DOHH2 (cell line): ENCODE results near the gene KRTAP9-1.
"Not testable (repeated sequence)": the region's sequence is repeated elsewhere in the genome, so short reads cannot be mapped to it uniquely, and the experiment has no call there.

Source experiments
- H3F3A ChIP-seq: fragments of 200-600 bp; sonication (generic), shearing (Covaris generic); 2 replicates; pipeline ENCODE4 v1.6.0; 2016; ENCODE audit warnings: antibody characterized with exemption, mild to moderate bottlenecking; ENCODE audit not compliant: control insufficient read depth, insufficient read depth
- H3K27ac ChIP-seq: fragments of 200-600 bp; sonication (generic); 2 replicates; pipeline ENCODE4 v1.5.1; 2014; ENCODE audit warnings: low read depth, mild to moderate bottlenecking, low read length, moderate library complexity
- H3K27me3 ChIP-seq: fragments of 200-600 bp; sonication (generic); 2 replicates; pipeline ENCODE4 v1.6.1; 2014; ENCODE audit warnings: mild to moderate bottlenecking, low read length, mixed read lengths; ENCODE audit not compliant: control insufficient read depth
- H3K36me3 ChIP-seq: fragments of 200-600 bp; sonication (generic); 2 replicates; pipeline ENCODE4 v1.6.1; 2014; ENCODE audit warnings: mild to moderate bottlenecking, low read length, moderate library complexity, mixed read lengths; ENCODE audit not compliant: control insufficient read depth
- H3K4me1 ChIP-seq: fragments of 200-600 bp; sonication (generic); 2 replicates; pipeline ENCODE4 v1.6.1; 2014; ENCODE audit warnings: mild to moderate bottlenecking, low read length, mixed read lengths; ENCODE audit not compliant: control insufficient read depth
- H3K4me2 ChIP-seq: fragments of 200-600 bp; sonication (generic); 2 replicates; pipeline ENCODE4 v1.6.0; 2014; ENCODE audit warnings: mild to moderate bottlenecking, low read length, moderate library complexity
- H3K4me3 ChIP-seq: fragments of 200-600 bp; sonication (generic); 2 replicates; pipeline ENCODE4 v1.5.1; 2014; ENCODE audit warnings: mild to moderate bottlenecking, low read length, mixed read lengths
- H3K79me2 ChIP-seq: fragments of 200-600 bp; sonication (generic); 2 replicates; pipeline ENCODE4 v1.6.1; 2014; ENCODE audit warnings: mild to moderate bottlenecking, low read length, mixed read lengths; ENCODE audit not compliant: control insufficient read depth
- H3K9me2 ChIP-seq: fragments of 200-600 bp; sonication (generic); replicated peaks from 2 replicates; pipeline ENCODE4 v1.6.1; 2014; ENCODE audit warnings: mild to moderate bottlenecking, low read length, mixed read lengths; ENCODE audit not compliant: control insufficient read depth
- H3K9me3 ChIP-seq: fragments of 200-600 bp; sonication (generic); 2 replicates; pipeline ENCODE4 v1.6.1; 2014; ENCODE audit warnings: antibody characterized with exemption, low read length, mixed read lengths; ENCODE audit not compliant: control insufficient read depth, insufficient read depth
- H4K20me1 ChIP-seq: fragments of 200-600 bp; sonication (generic); 2 replicates; pipeline ENCODE4 v1.6.0; 2014; ENCODE audit warnings: low read depth, mild to moderate bottlenecking, antibody characterized with exemption, low read length, moderate library complexity; ENCODE audit not compliant: control insufficient read depth, insufficient read depth
- EZH2phosphoT487 ChIP-seq: fragments of 200-600 bp; sonication (generic); IDR thresholded peaks from 2 replicates; pipeline ENCODE4 v1.6.1; 2017; ENCODE audit warnings: borderline replicate concordance, mild to moderate bottlenecking, antibody characterized with exemption, low read length, moderate library complexity, mixed read lengths
- TF ChIP-seq, protein P1 (sequence below): fragments of 200-600 bp; sonication (generic); IDR thresholded peaks from one replicate; pipeline ENCODE4 v1.5.1; 2014; ENCODE audit warnings: antibody characterized with exemption, mild to moderate bottlenecking, low read depth, low read length; ENCODE audit not compliant: poor library complexity, severe bottlenecking

The KRTAP9-1 gene

DNA sequence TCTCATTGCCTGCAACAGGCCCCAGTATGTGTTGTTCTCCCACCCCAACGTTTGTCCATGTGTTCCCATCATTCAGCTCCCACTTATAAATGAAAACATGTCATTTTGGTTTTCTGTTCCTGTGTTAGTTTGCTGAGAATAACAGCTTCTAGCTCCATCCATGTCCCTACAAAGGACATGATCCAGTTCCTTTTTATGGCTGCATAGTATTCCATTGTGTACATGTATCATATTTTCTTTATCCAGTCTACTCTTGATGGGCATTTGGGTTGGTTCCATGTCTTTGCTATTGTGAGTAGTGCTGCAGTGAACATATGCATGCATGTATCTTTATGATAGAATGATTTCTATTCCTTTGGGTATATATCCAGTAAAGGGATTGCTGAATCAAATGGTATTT lies 26.0 kb downstream of the KRTAP9-1 start:
- Histone ChIP-seq H3K36me3 (no peaks in the 10 kb centered on the region), H3K9me3 (no peaks in the 10 kb centered on the region), H3F3A (no peaks in the 10 kb centered on the region), H3K9me2 (no peaks in the 10 kb centered on the region), H3K4me2 (no peak overlapping the region), H3K79me2 (no peaks in the 10 kb centered on the region), H3K27me3 (no peaks in the 10 kb centered on the region), H4K20me1 (no peaks in the 10 kb centered on the region), H3K4me1 (peaks cover 17% of the 10 kb centered on the region), H3K27ac (no peak overlapping the region), H3K4me3 (no peak overlapping the region)
- TF ChIP-seq EZH2phosphoT487, result no peak
- TF ChIP-seq, protein P1, sequence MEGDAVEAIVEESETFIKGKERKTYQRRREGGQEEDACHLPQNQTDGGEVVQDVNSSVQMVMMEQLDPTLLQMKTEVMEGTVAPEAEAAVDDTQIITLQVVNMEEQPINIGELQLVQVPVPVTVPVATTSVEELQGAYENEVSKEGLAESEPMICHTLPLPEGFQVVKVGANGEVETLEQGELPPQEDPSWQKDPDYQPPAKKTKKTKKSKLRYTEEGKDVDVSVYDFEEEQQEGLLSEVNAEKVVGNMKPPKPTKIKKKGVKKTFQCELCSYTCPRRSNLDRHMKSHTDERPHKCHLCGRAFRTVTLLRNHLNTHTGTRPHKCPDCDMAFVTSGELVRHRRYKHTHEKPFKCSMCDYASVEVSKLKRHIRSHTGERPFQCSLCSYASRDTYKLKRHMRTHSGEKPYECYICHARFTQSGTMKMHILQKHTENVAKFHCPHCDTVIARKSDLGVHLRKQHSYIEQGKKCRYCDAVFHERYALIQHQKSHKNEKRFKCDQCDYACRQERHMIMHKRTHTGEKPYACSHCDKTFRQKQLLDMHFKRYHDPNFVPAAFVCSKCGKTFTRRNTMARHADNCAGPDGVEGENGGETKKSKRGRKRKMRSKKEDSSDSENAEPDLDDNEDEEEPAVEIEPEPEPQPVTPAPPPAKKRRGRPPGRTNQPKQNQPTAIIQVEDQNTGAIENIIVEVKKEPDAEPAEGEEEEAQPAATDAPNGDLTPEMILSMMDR, result no peak

DNA sequence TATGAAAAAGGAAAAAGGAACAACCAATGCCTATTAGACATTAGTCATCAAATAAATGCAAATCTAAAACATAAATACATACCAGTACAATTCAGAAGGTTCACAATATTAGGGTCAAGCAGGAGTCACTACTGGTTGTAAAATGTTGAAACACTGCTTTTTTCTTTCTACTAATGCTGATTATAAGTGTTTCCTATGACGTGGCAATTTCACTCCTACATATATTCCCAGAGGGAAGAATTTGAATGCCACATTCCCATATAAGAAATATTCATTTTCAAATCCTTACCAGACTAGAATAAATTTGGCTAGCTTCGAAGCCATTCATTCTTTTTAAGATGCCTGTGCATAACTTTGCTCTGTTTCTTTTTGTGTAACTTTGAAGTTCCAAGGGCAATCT lies 34.1 kb downstream of the KRTAP9-1 start:
- TF ChIP-seq, protein P1, result no peak
- no peak for TF ChIP-seq EZH2phosphoT487
- H3K9me2 ChIP-seq, result no peaks in the 10 kb centered on the region
- H3K79me2 ChIP-seq, result no peaks in the 10 kb centered on the region
- no peak overlapping the region for H3K27ac ChIP-seq
- no peaks in the 10 kb centered on the region for H3K36me3 ChIP-seq
- no peak overlapping the region for H3K4me2 ChIP-seq
- H3F3A ChIP-seq, result no peaks in the 10 kb centered on the region
- no peak overlapping the region for H3K4me3 ChIP-seq
- H4K20me1 ChIP-seq, result no peaks in the 10 kb centered on the region
- H3K9me3 ChIP-seq, result no peaks in the 10 kb centered on the region
- H3K27me3 ChIP-seq, result peaks cover 3% of the 10 kb centered on the region; the same call in 1 of the 2 replicates
- no peaks in the 10 kb centered on the region for H3K4me1 ChIP-seq

DNA sequence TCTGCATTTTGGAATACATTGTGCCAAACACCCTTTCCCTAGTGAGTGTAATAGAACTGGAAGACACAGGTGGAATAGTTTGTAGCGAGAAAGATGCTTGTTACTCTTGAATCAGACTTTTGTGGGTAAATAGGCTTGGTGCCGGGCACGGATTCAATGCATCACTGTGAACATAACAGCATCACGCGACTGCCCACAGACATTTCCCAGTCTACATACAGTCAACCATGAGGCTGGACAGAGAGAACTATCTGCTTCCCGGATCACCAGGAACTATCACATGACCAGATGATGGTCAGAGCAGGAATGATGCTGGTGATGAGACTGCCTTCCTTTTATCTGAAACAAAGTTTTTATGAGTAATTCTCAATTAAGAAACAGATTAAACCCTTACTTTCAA lies 36.4 kb downstream of the KRTAP9-1 start:
- Histone ChIP-seq H3K9me3 (no peaks in the 10 kb centered on the region), H3K9me2 (no peaks in the 10 kb centered on the region), H3K79me2 (no peaks in the 10 kb centered on the region), H4K20me1 (no peaks in the 10 kb centered on the region), H3F3A (no peaks in the 10 kb centered on the region), H3K36me3 (no peaks in the 10 kb centered on the region), H3K4me1 (no peaks in the 10 kb centered on the region), H3K4me2 (no peak overlapping the region), H3K27me3 (peaks cover 3% of the 10 kb centered on the region; the same call in 1 of the 2 replicates), H3K4me3 (no peak overlapping the region), H3K27ac (no peak overlapping the region)
- TF ChIP-seq, protein P1, result no peak
- TF ChIP-seq EZH2phosphoT487, result no peak

DNA sequence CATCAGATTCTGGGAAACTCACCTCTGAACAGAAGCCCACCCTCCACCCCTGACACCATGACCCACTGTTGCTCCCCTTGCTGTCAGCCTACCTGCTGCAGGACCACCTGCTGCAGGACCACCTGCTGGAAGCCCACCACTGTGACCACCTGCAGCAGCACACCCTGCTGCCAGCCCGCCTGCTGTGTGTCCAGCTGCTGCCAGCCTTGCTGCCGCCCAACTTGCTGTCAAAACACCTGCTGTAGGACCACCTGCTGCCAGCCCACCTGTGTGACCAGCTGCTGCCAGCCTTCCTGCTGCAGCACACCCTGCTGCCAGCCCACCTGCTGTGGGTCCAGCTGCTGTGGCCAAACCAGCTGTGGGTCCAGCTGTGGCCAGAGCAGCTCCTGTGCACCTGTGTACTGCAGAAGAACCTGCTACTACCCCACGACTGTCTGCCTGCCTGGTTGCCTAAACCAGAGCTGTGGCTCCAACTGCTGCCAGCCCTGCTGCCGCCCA lies 37.0 kb downstream of the KRTAP9-1 start, which contains the start of gene KRTAP9-2:
TSS of gene KRTAP9-2 (plus strand) at position 51 of the 498 bp plus-strand sequence. CDS start at position 58, 7 bp downstream.
- not testable (repeated sequence) for H3K9me3 ChIP-seq, H3K9me2 ChIP-seq, H3K4me3 ChIP-seq, H3F3A ChIP-seq, H3K27ac ChIP-seq, H4K20me1 ChIP-seq, H3K27me3 ChIP-seq, H3K36me3 ChIP-seq, H3K4me2 ChIP-seq, H3K4me1 ChIP-seq, H3K79me2 ChIP-seq
